Stomach (tissue), 9 donors: ENCODE data around the gene CEACAM5. TPM values are rescaled to one million over a fixed set of nuclear protein-coding genes. Genes with fewer than 3 reads are reported as not detected.
"Not testable (repeated sequence)": the region's sequence is repeated elsewhere in the genome, so short reads cannot be mapped to it uniquely, and the experiment has no call there.

Experiments used
- DNase-seq, 2 donors: peaks; one replicate each; pipeline versions ENCODE4 v3.0.0 to v3.0.0-alpha.2; 2013 to 2019
- H3K27ac ChIP-seq, 5 donors: fragments of 200-600 bp in 4 of 5; sonication (generic) in 4 of 5; one replicate each; pipeline ENCODE4 v1.5.1; 2013 to 2019; ENCODE audit warnings: mild to moderate bottlenecking in 1 of 5, moderate library complexity in 1 of 5
- H3K27me3 ChIP-seq, 3 donors: fragments of 200-600 bp; sonication (generic); one replicate each; pipeline ENCODE4 v1.5.1; 2017 to 2019; ENCODE audit warnings: mixed run types in 1 of 3
- H3K36me3 ChIP-seq, 4 donors: fragments of 200-600 bp; sonication (generic); 1 replicate in 3 of 4; 2 replicates in 1 of 4; pipeline ENCODE4 v1.5.1; 2016 to 2019
- H3K4me1 ChIP-seq, 4 donors: fragments of 200-600 bp; sonication (generic); one replicate each; pipeline ENCODE4 v1.5.1; 2016 to 2019
- H3K4me3 ChIP-seq, 4 donors: fragments of 200-600 bp; sonication (generic) in 3 of 4; one replicate each; pipeline ENCODE4 v1.5.1; 2016 to 2019; ENCODE audit warnings: mild to moderate bottlenecking in 1 of 4
- H3K9me3 ChIP-seq, 4 donors: fragments of 200-600 bp; sonication (generic); one replicate each; pipeline ENCODE4 v1.5.1; 2016 to 2019
- CTCF ChIP-seq, 7 experiments: fragments of 450-650 bp in 4 of 7; fragments of 200-600 bp in 3 of 7; sonication (generic) in 3 of 7; IDR thresholded peaks; one replicate each; pipeline ENCODE4 v1.5.1; 2016 to 2019; ENCODE audit warnings: antibody characterized with exemption in 7 of 7, control low read depth in 2 of 7, mild to moderate bottlenecking in 1 of 7
- EP300 ChIP-seq: sonication (generic); formaldehyde crosslinking; IDR thresholded peaks from one replicate; pipeline ENCODE4 v1.6.1; 2017; ENCODE audit warnings: antibody characterized with exemption
- POLR2A ChIP-seq, 4 donors: fragments of 450-650 bp; IDR thresholded peaks; one replicate each; pipeline ENCODE4 v1.6.1; 2016; ENCODE audit warnings: antibody characterized with exemption in 4 of 4, control low read depth in 2 of 4, mild to moderate bottlenecking in 1 of 4, moderate library complexity in 1 of 4
- POLR2AphosphoS5 ChIP-seq, 3 donors: sonication (generic); formaldehyde crosslinking; IDR thresholded peaks; one replicate each; pipeline ENCODE4 v1.6.1; 2016; ENCODE audit warnings: antibody characterized with exemption in 3 of 3
- WGBS, 5 donors: extraction: QIAGEN DNeasy Blood & Tissue Kit in 3 of 5; methylation state at CpG; one replicate each; pipeline versions ENCODE4 v1.1.5 to v1.1.7; 2013 to 2018; 5-methylcytosine and 5-hydroxymethylcytosine counted together
- intact Hi-C: fragments of 100-400 bp; cut with DNase I; formaldehyde crosslinking; loops from one replicate; pipeline ENCODE4 v1.15.1; 2023; ENCODE audit warnings: low total_unique reads
- polyA plus RNA-seq, 3 donors: library from polyadenylated mRNA; stranded (reverse); fragments of 200-250 nt; gene quantifications; one replicate each; pipeline ENCODE4 v1.2.3, GENCODE V29; 2013
- total RNA-seq, 5 donors: library from RNA; depleted of rRNA; stranded (reverse); fragments of >200 nt; gene quantifications; one replicate each; pipeline versions ENCODE4 v1.1.0 to v1.2.3, GENCODE V29; 2014 to 2016
- donor health status: healthy with polysubstance abuse.
- donor health status: Bipolar disorder and iron deficiency.
- donor health status: healthy.

Gene CEACAM5
- total and polyA plus RNA-seq, 8 donors = 0.72 to 118 (median 20.6) TPM

GRCh38 chr19:41767115-41767514 lies 58.7 kb downstream of the CEACAM5 start:
- 60 to 81% (median 80%) methylated on average over 2 of the region's 2 CpGs for WGBS, 5 donors
- H3K9me3 ChIP-seq = no peaks in the 10 kb centered on the region

DNA sequence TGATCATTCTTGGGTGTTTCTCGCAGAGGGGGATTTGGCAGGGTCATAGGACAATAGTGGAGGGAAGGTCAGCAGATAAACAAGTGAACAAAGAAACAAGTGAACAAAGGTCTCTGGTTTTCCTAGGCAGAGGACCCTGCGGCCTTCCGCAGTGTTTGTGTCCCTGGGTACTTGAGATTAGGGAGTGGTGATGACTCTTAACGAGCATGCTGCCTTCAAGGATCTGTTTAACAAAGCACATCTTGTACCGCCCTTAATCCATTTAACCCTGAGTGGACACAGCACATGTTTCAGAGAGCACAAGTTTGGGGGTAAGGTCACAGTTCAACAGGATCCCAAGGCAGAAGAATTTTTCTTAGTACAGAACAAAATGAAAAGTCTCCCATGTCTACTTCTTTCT lies 59.7 kb downstream of the CEACAM5 start:
- H3K27ac ChIP-seq = not testable (repeated sequence)
- 62 to 68% (median 65%) methylated on average over 4 to 5 of the region's 5 CpGs for WGBS, 5 donors

More at GRCh38 chr19:41767115-41767514, 58.7 kb downstream of the CEACAM5 start:
- Histone ChIP-seq H3K4me1 (no peaks in the 10 kb centered on the region), H3K27me3 (peaks cover 0 to 33% (median 0%) of the 10 kb centered on the region in 3 donors), H3K36me3 (no peaks in the 10 kb centered on the region), H3K4me3 (no peak overlapping the region), H3K27ac (no peak overlapping the region)
- no peak for TF ChIP-seq POLR2AphosphoS5 (IDR thresholded peaks at IDR 0.05)
- no peak for TF ChIP-seq CTCF (IDR thresholded peaks at IDR 0.05)
- TF ChIP-seq EP300 = no peak
- no peak for TF ChIP-seq POLR2A (IDR thresholded peaks at IDR 0.05)
- DNase-seq = no peak
- intact Hi-C loops = no loop called here

DNA sequence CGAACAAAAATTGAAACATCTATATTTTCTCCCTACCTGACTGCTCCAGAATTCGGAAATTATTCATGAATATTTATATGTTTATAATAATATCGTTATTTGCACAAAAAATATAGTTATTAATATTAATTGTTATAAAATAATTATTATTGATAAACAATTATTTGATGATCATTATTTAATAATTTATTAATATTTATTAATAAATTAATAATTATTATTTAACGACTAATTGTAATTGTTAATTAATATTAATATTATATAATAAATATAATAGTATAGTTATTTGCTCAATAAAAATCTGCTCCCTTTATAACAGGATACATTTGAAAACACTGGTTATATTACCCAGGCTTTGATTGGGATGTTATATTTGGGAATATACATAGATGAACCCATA lies 61.2 kb downstream of the CEACAM5 start:
- no peak overlapping the region for H3K27ac ChIP-seq
- 91 to 97% (median 95%) methylated on average over 4 of the region's 4 CpGs for WGBS, 5 donors
- no peak overlapping the region for H3K4me3 ChIP-seq
- intact Hi-C loops = no loop called here
- TF ChIP-seq EP300 (no peak), CTCF (IDR thresholded peaks at IDR 0.05) (no peak), POLR2A (IDR thresholded peaks at IDR 0.05) (no peak), POLR2AphosphoS5 (IDR thresholded peaks at IDR 0.05) (no peak)
- H3K9me3 ChIP-seq = no peaks in the 10 kb centered on the region
- peaks cover 0 to 17% (median 0%) of the 10 kb centered on the region in 3 donors for H3K27me3 ChIP-seq
- no peaks in the 10 kb centered on the region for H3K36me3 ChIP-seq
- peaks cover 0 to 10% (median 5%) of the 10 kb centered on the region in 4 donors for H3K4me1 ChIP-seq
- DNase-seq = no peak

More for the DNA sequence above, 59.7 kb downstream of the CEACAM5 start:
- H3K9me3 ChIP-seq, DNase-seq, H3K36me3 ChIP-seq, H3K4me1 ChIP-seq, H3K4me3 ChIP-seq, intact Hi-C loops: not testable (repeated sequence)
- H3K27me3 ChIP-seq = peaks cover 0 to 23% (median 0%) of the 10 kb centered on the region in 3 donors

- Histone ChIP-seq H3K27ac (no peak overlapping the region), H3K27me3 (peaks cover 0 to 1% (median 0%) of the 10 kb centered on the region in 3 donors), H3K4me1 (peaks cover 0 to 10% (median 5%) of the 10 kb centered on the region in 4 donors), H3K36me3 (no peaks in the 10 kb centered on the region), H3K4me3 (no peak overlapping the region), H3K9me3 (no peaks in the 10 kb centered on the region)
- TF ChIP-seq POLR2A (IDR thresholded peaks at IDR 0.05) = no peak
- no peak for TF ChIP-seq POLR2AphosphoS5 (IDR thresholded peaks at IDR 0.05)
- no peak for TF ChIP-seq CTCF (IDR thresholded peaks at IDR 0.05)
- TF ChIP-seq EP300 = no peak
- intact Hi-C loops = no loop called here
- WGBS, 5 donors = 90 to 96% (median 92%) methylated on average over 2 of the region's 2 CpGs
- no peak for DNase-seq
Observed at GRCh38 chr19:41771410-41771809, 63.0 kb downstream of the CEACAM5 start.

DNA sequence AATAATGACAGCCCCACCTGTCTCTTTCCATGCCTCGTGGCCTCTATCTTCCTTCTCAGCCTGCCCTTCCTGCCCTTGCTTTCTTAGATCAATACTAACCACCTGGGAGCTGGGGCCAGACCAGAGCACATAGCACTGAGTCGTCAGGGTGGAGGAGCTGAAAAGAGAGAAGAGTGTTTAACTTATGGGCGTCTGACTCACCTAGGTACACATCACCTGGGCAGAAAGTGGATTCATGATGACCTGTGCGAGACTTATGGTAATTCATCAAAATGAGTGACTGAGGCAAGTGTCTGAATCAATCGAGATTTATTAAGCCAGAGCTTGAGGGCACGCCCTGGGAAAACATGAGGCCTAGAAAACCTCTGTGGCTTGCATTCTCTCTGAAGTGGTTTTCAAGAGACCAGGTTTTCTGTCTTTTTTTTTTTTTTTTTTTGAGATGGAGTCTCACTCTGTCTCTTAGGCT lies 66.1 kb downstream of the CEACAM5 start:
- peak; percentile 59 to 81 for DNase-seq
- intact Hi-C loops = no loop called here
- Histone ChIP-seq H3K4me3 (no peak overlapping the region), H3K4me1 (peaks cover 0 to 10% (median 5%) of the 10 kb centered on the region in 4 donors), H3K27me3 (peaks cover 0 to 20% (median 0%) of the 10 kb centered on the region in 3 donors), H3K27ac (peak overlapping the region in 3 of 5 donors; percentile 50 to 68 (median 66)), H3K36me3 (no peaks in the 10 kb centered on the region), H3K9me3 (no peaks in the 10 kb centered on the region)
- WGBS, 5 donors = 19 to 47% (median 31%) methylated on average over 6 of the region's 6 CpGs
- TF ChIP-seq CTCF (IDR thresholded peaks at IDR 0.05) (no peak), POLR2AphosphoS5 (IDR thresholded peaks at IDR 0.05) (peak in 1 of 3 donors; percentile 44)
